SK-N-DZ (cell line): ENCODE data around the gene RAMP2. TPM values are rescaled to one million over a fixed set of nuclear protein-coding genes. Genes with fewer than 3 reads are reported as not detected.
A peak's percentile ranks its signal among the peaks of the same experiment; 100 is the strongest.
"Not testable (repeated sequence)": the region's sequence is repeated elsewhere in the genome, so short reads cannot be mapped to it uniquely, and the experiment has no call there.

Experiments used
- DNase-seq: peaks from one replicate; pipeline ENCODE4 v3.0.0-alpha.2; 2015; ENCODE audit warnings: low spot score
- polyA plus RNA-seq, 2 experiments: library from polyadenylated mRNA; depleted of rRNA; stranded (reverse); fragments of >200 nt; gene quantifications; 2 replicates each; pipeline ENCODE4 v1.2.3, GENCODE V29; 2014

The RAMP2 gene, protein sequence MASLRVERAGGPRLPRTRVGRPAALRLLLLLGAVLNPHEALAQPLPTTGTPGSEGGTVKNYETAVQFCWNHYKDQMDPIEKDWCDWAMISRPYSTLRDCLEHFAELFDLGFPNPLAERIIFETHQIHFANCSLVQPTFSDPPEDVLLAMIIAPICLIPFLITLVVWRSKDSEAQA
- 18.3 and 35.7 TPM in 2 replicates for polyA plus RNA-seq (2014; cell fraction: cytosol; rRNA removed)
- polyA plus RNA-seq (2014; cell fraction: nucleus; rRNA removed), result 14.2 and 18.6 TPM in 2 replicates

DNA sequence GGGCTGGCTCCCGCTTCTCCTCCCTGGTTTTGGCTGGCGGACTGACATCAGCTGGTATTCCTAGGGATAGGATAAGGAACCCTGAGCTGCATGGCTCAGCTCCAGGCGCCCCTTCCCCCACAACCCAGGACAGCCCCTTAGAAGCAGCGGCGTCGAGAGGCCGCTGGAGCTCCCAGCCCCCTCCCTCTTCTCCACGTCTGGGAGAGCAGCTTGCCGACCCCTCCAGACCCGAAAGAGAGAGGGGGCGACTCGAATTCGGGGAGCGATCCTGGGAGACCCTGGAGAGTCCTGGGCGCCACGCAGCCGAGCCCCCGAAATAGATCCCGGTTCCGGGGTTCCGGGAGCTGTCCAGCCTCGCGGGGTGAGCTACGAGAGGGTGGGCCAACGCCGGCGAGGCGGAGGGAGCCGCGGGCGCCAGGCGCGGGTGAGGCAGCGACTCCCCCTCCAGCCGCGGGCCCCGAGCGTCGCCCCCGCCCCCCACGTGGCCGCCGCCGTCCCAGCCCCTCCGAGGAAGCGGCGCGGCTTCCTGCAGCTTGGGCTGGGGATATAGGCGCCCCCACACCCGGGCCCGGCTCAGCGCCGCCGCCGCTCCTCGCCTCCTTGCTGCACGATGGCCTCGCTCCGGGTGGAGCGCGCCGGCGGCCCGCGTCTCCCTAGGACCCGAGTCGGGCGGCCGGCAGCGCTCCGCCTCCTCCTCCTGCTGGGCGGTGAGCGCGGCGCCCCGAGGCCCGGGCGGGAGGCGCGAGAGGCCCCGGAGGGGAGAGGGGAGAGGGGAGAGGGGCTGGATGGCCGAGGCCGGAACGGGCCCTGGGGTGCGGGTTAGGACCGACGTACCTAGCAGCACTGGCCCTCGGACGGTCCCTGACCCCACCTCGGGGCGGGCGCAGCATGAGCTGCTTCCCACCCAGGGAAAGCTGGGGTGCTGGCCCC lies at the start of gene RAMP2:
RAMP2 (plus strand) TSS at position 576 of the 930 bp plus-strand sequence; CDS start at position 611, 35 bp downstream.
- DNase-seq, result peak; percentile 56

DNA sequence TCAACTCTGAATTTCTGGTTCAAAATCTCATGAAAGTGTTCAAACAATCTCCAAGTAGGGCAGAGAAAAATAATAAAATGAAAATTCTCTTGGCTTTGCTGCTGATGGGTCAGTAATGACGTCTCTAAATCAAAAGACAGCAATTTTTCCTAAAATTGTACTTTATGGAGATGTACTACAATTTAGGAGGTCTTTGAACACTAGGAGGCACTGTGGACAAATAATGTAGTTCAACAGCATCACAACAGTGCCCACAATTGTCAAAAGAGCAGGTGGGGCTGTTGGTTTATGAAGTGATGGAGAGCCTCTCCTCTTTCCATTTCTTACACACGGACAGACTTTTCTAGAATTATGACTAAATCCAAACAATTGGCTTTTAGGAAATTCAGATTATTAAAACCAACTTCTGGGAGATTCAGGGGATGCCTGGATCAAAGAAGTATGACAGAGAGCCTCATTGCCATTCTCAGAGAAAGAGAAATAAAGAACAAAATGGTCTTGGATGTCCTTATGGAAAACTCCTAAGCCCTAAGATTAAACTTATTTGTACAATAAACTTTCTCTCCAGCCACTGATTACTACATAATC lies 39.9 kb upstream of the RAMP2 start:
- peak; percentile 73 for DNase-seq

DNA sequence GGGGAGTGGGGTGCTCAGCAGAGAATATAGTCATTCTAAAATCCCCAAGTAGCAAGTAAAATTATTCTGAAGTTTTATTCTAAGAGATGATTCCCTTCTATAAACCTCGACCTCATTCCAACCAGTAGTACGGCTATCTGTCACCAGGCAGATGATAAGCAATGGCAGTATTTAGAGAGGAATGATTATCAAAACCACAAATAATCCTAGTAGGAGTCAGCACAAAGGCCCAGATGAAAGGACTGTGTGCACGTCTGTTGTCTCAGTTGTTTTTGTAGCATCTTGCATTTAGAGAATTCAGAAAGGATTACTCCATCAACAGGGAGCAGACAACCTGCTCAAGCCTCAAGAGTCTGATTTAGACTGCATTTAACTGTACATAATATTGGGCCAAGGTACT lies 37.4 kb upstream of the RAMP2 start:
- DNase-seq, result no peak

DNA sequence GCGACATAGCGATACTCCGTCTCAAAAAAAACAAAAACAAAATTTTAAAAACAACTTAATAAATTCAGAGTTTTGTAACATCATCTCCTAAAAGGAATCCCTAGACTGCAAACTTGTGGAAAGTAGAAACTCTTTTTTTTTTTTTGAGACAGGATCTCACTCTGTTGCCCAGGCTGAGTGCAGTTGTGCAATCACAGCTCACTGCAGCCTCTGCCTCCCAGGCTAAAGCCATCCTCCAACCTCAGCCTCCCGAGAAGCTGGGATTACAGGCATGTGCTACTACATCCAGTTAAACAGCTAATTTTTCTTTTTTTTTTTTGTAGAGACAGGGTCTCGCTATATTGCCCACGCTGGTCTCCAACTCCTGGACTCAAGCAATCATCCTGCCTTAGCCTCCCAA lies 35.9 kb upstream of the RAMP2 start:
- DNase-seq, result no peak

DNA sequence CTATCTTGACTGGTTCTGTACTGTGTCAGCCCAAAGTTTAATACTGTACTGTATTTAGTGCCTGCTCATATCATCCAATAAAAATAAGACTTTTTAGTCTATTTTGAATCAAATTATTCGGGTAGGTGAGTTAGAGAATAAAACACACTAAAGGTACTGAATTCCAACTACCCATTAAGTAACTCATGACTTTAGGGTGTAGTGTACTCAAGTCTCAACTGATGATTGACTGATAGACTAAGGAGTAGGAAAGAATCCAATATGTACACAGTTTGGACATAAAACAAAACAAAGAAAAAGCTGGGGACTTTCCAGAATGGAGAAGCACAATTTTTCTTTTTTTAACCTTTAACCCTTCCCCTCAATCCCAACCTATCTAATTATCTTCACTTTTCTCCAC lies 20.3 kb upstream of the RAMP2 start:
- no peak for DNase-seq

DNA sequence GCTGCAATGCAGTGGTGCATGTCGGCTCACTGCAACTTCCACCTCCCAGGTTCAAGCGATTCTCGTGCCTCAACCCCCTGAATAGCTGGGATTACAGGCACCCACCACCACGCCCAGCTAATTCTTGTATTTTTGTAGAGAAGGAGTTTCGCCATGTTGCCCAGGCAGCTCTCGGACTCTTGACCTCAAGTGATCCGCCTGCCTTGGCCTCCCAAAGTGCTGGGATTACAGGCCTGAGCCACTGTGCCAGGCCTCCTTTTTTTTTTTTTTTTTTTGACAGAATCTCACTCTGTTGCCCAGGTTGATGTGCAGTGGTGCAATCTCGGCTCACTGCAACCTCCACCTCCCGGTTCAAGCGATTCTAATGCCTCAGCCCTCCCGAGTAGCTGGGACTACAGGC lies 18.1 kb upstream of the RAMP2 start:
- DNase-seq, result not testable (repeated sequence)

DNA sequence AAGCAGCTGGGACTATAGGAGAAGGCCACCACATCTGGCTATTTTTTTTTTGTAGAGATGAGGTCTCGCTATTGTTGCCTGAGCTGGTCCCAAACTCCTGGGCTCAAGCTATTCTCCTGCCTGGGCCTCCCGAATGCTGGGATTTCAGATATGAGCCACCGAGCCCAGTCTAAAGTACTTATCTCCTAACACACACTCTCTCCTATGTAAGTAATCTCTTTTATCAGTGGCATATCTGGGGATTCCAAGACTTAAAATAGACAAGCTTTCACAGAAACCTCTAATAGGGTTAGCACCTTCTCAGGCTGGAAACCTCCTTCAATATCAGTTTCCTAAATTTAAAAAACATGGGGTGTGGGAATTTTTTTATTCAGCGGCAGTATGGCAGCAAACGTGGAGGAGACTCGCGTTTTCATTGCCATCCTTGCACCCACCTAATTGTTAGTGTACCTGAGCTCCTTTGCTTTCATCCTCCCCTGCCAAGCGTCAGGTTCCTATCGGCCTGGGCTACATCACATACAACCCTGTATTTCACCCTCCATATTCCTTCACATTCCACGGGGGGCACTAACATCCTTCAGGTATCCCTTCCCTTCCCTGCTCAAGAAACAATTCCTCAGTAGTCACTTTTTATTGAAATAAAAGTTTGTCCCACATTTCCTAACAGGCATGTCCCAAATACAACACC lies 17.3 kb upstream of the RAMP2 start:
- DNase-seq, result no peak

DNA sequence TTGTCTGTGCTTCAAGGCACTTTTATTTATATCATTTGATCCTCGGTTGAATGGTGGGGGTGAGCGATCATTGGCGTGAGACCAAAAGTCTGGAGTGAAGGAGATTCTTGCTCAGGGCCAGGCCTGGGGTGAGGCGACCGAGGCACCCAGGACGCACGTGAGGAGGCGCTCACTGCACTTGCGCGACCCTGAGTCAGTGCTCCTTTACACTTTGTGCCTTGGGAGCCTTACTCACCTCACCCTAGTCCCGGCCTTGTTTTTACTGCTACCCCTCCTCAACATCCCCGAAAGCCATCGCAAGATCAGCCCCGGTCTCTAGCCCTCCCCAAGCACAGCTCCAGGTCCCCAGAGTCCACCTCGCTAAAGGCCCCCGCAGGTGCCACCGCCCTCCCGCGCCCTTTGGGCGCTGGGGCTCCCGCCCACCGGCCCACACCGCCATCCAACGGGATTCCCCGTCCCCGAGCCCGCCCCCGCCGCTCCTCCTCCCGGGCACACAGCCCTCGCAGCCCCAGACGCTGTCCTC lies 16.7 kb upstream of the RAMP2 start:
- peak; percentile 89 for DNase-seq

DNA sequence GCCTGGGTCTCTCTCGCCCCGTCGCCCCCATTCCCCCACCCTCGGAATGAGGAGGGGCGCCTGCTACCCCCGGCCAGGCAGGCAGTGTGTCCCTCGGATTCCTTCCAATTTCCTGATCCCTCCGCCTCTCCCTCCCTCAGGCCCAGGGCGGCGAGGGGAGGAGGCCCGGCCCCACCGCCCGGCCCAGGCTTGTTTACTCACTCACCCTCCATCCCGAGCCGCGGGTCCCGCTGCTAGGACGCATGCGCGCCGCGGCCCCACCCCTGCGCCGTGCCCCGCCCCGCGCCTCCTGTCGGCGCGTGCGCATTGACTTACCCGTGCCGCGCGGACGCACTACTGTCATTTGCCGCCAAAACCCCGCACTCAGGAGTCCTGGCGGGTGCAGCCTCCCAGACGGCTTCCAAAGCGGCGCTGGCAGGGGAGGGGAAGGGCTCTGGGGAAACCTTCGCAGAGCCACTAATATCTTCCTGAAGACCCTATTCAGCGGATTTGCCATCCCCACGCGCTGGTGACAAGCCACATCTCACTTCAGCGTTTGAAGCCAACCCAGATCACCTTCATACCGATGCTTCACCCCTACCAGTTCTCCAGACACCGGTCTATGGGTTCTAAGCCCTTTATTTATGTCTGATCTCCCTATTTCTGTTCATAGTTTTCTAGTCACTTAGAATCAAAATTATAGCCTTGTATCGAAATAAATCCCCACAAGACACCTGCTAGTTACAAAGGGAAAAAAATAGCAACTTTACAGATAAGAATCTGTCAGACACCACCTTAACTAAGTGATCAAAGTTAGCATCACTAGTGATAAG lies 16.0 kb upstream of the RAMP2 start, which contains the start of gene EZH1:
EZH1 (minus strand) TSS at position 235 of the 812 bp plus-strand sequence. CDS start 16,099 bp downstream, outside the sequence.
- peak; percentile 97 for DNase-seq

DNA sequence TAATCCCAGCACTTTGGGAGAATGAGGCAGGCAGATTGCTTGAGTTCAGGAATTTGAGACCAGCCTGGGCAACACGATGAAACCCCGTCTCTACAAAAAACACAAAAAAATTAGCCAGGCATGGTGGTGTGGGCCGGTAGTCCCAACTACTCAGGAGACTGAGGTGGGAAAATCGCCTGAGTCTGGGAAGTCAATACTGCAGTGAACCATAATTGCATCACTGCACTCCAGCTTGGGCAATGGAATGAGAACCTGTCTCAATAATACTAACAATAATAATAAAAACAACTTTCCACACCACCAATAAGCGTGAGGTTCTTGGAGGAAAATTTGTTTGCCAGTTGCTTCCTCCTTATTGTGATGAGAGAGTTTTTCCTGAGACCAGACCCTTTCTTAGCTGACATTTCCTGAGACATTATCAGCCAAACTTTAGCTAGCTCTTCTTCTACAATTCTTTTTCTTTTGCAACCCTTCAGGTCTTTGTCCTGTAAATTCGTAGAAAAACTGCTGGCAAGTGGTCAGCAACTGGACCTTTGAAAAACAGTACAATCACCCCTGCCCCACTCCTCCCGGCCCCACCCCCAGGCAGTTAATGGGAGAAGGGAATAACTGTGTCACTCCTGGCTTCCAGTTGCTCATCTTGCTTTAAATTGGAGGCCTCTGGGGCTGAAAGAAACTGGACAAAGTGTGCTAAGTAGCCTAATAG lies 12.7 kb upstream of the RAMP2 start:
- no peak for DNase-seq

DNA sequence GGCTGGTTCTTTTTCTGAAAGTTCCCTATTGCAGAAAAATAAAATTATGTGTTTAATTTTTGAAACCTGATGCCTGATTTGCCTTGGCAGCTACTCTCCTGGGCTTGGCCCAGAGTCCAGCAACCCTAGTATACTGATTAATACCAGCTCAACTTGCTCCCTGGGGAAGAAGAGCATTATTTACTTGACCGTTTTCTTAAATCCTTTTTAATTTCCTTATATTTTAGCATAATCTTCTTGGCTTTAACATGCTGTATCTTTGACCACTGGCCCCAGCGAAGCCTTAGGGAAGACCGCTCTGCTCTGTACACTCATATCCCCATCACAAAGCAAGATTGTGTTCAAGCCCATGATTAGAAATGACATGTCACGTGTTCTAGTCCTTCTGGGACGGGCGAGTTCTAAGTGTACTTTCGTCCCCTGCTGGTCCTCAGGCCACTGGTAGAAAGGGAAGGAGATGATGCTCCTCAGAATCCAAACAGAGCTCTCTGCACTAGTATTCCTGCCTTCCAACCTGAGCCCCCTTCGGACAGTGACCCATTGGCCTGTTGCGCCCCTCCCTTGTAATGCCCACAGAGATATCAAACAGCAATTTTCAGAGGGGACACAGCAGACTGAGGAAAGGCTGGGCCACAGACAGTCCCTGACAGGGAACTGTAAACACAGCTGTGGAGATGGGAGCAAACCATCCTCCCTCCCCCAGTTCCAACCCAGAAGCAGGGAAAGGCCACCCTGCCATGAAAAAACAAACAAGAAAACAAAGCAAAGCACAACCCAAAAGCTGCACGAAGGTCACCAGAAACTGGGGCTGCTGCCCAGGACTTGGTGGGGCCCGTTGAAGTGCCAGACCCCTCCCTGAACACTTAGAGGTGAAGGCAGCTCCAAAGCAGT lies 11.9 kb upstream of the RAMP2 start:
- no peak for DNase-seq

DNA sequence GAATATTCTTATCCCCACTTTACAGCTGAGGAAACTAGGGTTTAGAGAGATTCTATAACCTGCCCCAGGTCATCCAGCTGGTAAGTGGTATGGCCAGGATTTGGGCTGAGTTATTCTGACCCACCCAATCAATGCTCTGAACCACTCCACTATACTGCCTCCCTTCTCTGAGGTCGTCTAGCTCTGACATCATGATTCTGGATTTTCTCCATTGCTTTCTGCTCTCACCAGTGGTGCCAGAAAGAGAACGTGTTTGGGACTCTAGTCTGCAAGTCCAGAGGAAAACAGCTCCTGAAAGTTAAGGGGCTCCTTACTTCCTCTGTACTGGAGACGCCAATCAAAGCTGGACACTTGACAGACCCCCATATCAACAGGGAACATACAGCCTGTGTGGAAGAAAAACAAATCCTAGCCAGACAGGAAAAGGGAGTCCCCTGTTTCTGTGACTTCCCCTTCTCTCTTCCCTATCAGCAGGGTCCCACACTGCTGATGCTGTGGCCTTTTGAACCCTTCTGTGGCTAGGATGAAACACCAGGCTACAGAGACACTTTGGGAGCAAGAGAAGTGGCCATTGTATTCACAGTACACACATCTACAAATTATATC lies 10.2 kb upstream of the RAMP2 start:
- DNase-seq, result no peak

DNA sequence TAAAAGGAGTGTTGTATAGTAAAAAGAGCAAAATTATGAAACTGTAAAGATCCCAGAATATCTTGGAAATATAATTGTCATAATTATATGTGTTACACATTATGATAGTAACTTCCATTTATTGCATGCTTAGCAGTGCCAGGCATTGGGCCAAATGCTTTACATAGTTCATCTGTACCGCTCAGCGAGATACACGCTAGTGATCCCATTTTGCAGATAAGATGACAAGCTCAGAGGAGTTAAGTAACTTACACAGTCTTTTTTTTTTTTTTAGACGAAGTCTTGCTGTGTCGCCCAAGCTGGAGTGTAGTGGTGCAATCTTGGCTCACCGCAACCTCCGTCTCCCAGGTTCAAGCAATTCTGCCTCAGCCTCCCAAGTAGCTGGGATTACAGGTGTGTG lies 9.4 kb upstream of the RAMP2 start:
- DNase-seq, result no peak

DNA sequence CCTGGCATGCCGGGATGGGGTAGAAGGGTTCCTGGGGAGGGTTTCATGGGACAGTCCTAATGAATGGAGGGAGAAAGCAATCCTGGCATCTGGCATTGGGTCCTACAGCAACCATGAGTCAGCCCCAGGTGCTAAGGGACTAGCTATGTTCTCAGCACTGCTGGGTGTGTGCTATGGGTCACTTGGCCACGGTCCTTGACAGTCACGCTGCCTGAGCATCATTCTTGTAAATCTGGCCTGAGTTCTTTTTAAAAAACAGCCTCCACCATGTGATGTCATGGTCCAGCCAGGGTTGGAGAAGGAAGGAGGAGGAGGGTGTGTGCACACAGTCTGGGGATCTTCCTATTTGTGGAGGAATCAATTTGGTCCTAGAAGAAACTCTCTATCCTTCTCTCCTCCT lies 6.2 kb upstream of the RAMP2 start:
- DNase-seq, result no peak

DNA sequence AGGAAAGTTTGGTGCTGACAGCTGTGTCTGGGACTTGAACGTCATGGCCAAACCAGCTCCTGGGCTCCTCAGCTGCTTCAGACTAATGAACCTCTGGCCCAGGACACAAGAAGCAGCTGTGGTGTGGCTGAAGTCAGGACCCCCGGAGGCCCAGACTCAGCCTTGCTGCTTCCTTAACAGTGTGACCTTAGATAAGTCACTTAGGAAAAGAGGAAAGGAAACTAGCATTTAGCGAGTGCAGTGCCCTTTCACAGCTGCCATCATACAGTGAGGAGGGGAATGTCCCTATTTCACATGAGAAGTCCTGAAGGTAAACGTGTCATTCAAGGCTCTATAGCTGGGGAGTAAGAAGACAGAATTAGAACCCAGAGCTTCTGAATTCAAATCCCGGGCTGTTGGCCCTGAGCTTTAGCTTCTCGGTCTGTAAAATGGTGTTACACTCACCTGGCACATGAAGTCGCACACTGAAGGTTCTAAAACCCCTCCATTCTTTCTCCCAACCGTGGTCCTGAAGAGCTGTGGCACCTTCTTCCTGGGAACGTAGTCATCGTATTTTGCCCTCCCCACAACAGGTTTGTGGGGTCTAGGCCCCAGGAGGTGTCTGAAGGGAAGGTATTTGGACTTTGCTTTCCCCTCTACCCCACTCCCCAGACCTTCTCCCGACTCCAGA lies 910 bp upstream of the RAMP2 start:
- DNase-seq, result no peak

DNA sequence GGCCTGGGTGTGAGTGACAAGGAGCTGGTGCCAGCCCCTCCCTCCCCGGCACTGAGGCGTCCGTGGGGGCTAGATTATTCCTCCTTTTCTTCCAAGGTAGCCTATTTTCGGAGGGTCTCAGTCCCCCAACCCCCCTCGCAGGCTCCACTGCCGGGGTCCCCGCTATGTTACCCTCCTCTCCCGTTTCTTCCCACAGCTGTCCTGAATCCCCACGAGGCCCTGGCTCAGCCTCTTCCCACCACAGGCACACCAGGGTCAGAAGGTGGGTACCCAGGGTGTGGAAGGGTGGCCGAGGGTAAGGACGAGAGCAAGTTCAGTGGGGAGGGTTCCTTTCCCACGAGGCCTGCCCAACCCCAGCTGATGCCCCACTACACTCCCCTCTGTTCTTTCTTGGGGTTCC lies 611 bp downstream of the RAMP2 start:
- no peak for DNase-seq

DNA sequence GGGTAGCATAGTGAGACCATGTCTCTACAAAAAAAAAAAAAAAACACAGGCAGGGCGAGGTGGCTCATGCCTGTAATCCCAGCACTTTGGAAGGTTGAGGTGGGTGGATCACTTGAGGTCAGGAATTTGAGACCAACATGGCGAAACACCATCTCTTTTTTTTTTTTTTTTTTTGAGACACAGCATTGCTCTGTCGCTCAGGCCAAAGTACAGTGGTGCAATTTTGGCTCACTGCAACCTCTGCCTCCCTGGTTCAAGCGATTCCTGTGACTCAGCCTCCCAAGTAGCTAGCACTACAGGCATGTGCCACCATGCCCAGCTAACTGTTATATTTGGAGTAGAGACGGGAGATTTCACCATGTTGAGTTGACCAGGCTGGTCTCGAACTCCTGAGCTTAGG lies 5.1 kb downstream of the RAMP2 start:
- DNase-seq, result no peak

DNA sequence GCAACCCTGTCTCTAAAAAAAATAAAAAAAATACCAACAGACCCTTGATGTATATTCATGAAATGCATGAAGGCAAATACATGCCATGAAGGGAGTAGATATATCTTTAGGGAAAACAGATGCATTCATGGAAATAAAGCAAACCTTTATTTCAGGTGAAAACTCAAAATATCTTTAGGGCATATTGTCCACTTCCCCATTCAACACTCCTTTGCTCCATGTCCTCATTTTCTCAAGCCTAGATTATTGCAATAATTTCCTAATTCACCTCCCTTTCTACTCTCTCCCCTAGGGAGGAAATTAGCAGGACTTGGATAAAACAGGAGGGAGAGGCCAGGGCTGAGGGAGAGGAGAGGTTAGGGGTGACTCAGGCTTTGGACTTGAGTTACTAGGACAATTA lies 6.5 kb downstream of the RAMP2 start:
- no peak for DNase-seq
